ENCODE results near the gene CELF2.

The CELF2 gene

GRCh38 chr10:11213137-11213536, 195.5 kb downstream of the CELF2 start:
- peaks cover 0 to 13% (median 0%) of the 10 kb centered on the region in 4 donors for H3K4me1 ChIP-seq
- H3K27me3 ChIP-seq: no peaks in the 10 kb centered on the region
- peaks cover 0 to 5% (median 0%) of the 10 kb centered on the region in 3 donors for H3K36me3 ChIP-seq
- no peaks in the 10 kb centered on the region for H3K9me3 ChIP-seq
- intact Hi-C loops (cut with DNase I; ENCODE audit: low total_unique reads): no loop called here
- no peak overlapping the region for H3K27ac ChIP-seq
- no peak for TF ChIP-seq CTCF (IDR thresholded peaks at IDR 0.05)
- DNase-seq: no peak
- H3K4me3 ChIP-seq: no peak overlapping the region

- Histone ChIP-seq H3K4me1 (peaks cover 0 to 17% (median 0%) of the 10 kb centered on the region in 4 donors), H3K27ac (no peak overlapping the region), H3K9me3 (no peaks in the 10 kb centered on the region), H3K27me3 (no peaks in the 10 kb centered on the region), H3K36me3 (peaks cover 0 to 5% (median 0%) of the 10 kb centered on the region in 3 donors), H3K4me3 (no peak overlapping the region)
- DNase-seq: no peak
- TF ChIP-seq CTCF (IDR thresholded peaks at IDR 0.05): no peak
- intact Hi-C loops (cut with DNase I; ENCODE audit: low total_unique reads): no loop called here
Observed at GRCh38 chr10:11214407-11214806, 196.7 kb downstream of the CELF2 start.

GRCh38 chr10:11215471-11215870, 197.8 kb downstream of the CELF2 start:
- DNase-seq: no peak
- no peak for TF ChIP-seq CTCF (IDR thresholded peaks at IDR 0.05)
- H3K36me3 ChIP-seq: peaks cover 0 to 5% (median 0%) of the 10 kb centered on the region in 3 donors
- no peak overlapping the region for H3K27ac ChIP-seq
- H3K4me3 ChIP-seq: no peak overlapping the region
- peaks cover 0 to 17% (median 0%) of the 10 kb centered on the region in 4 donors for H3K4me1 ChIP-seq
- no peaks in the 10 kb centered on the region for H3K9me3 ChIP-seq
- H3K27me3 ChIP-seq: no peaks in the 10 kb centered on the region
- intact Hi-C loops (cut with DNase I; ENCODE audit: low total_unique reads): no loop called here

- intact Hi-C loops (cut with DNase I; ENCODE audit: low total_unique reads): no loop called here
- Histone ChIP-seq H3K4me1 (peaks cover 0 to 17% (median 0%) of the 10 kb centered on the region in 4 donors), H3K27ac (no peak overlapping the region), H3K27me3 (no peaks in the 10 kb centered on the region), H3K9me3 (no peaks in the 10 kb centered on the region), H3K36me3 (peaks cover 0 to 5% (median 0%) of the 10 kb centered on the region in 3 donors), H3K4me3 (no peak overlapping the region)
- no peak for DNase-seq
- TF ChIP-seq CTCF (IDR thresholded peaks at IDR 0.05): no peak
Observed at GRCh38 chr10:11217521-11217920, 199.8 kb downstream of the CELF2 start.

- no peak overlapping the region for H3K4me3 ChIP-seq
- intact Hi-C loops (cut with DNase I; ENCODE audit: low total_unique reads): no loop called here
- no peaks in the 10 kb centered on the region for H3K9me3 ChIP-seq
- no peak for TF ChIP-seq CTCF (IDR thresholded peaks at IDR 0.05)
- H3K4me1 ChIP-seq: peaks cover 0 to 17% (median 0%) of the 10 kb centered on the region in 4 donors
- no peak overlapping the region for H3K27ac ChIP-seq
- no peak for DNase-seq
- no peaks in the 10 kb centered on the region for H3K27me3 ChIP-seq
- H3K36me3 ChIP-seq: peaks cover 0 to 5% (median 0%) of the 10 kb centered on the region in 3 donors
Observed at GRCh38 chr10:11218395-11218794, 200.7 kb downstream of the CELF2 start.

GRCh38 chr10:11219431-11219830, 201.8 kb downstream of the CELF2 start:
- Histone ChIP-seq H3K36me3 (peaks cover 0 to 5% (median 0%) of the 10 kb centered on the region in 3 donors), H3K4me3 (no peak overlapping the region), H3K4me1 (peaks cover 0 to 17% (median 0%) of the 10 kb centered on the region in 4 donors), H3K27ac (no peak overlapping the region), H3K9me3 (no peaks in the 10 kb centered on the region), H3K27me3 (no peaks in the 10 kb centered on the region)
- no peak for DNase-seq
- TF ChIP-seq CTCF (IDR thresholded peaks at IDR 0.05): no peak
- intact Hi-C loops (cut with DNase I; ENCODE audit: low total_unique reads): no loop called here
